NB4 (cell line): ENCODE data around the gene ZPR1.

ENCODE experiments used
- CTCF ChIP-seq: IDR thresholded peaks from one replicate; pipeline ENCODE4 v1.5.1; 2012; ENCODE audit warnings: low read depth, low read length
- MAX ChIP-seq: IDR thresholded peaks from 2 replicates; pipeline ENCODE4 v1.6.1; 2011; ENCODE audit warnings: low read depth, low read length
- POLR2A ChIP-seq: IDR thresholded peaks from 2 replicates; pipeline ENCODE4 v1.6.1; 2011; ENCODE audit warnings: mild to moderate bottlenecking; ENCODE audit not compliant: insufficient read length; ENCODE audit errors: extremely low read depth

DNA sequence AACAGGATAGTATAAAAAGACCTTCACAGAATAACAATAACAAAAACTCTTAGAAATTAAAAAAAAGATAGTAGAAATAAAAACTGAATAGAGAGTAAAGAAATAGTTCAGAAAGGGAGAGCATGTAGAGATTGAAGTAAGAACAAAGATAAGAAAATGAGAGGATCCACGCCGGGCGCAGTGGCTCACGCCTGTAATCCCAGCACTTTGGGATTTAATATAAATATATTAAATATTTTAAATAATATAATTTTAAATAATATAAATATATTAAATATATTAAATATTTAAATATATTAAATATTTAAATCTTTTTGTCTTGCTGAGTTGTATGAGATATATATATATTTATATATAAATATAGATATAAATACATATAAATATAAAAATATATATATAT is 24.3 kb upstream of the ZPR1 start:
- TF ChIP-seq CTCF (no peak), POLR2A (no peak), MAX (no peak)
